ENCODE results near the gene ATP6V0E2. TPM values are rescaled to one million over a fixed set of nuclear protein-coding genes. Genes with fewer than 3 reads are reported as not detected.

The ATP6V0E2 gene
- total RNA-seq, 1 experiment from 2014 or later = 28.8 TPM

DNA sequence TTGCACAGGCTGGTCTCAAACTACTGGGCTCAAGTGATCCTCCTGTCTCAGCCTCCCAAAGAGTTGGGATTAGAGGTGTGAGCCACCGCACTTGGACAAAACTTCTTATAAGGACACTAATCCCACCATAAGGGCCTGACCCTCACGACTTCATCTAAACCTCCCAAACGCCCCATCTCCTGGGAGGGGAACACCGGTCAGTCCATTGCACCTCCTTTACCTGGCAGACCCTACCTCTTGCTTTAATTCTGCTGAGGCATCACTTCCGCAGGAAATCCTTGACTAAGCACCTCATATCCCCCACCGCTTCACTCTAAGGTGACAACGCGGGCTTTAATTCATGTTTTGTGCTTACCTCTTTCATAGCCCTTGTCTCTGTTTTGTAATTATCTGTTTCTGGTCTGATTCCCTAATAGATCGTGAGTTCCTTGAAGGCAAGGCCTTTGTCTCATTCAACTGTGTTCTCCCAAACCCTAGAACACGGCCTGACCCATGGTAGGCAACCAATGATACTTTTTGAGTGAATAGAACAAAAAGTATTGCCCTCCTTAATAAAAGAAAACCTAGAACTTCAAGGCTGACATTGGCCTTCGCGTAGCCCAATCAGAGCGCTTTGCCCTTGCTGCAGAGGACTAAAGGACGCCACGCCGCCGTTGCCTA, 36.1 kb upstream of the ATP6V0E2 start:
- peaks cover 6% of the 10 kb centered on the region for H3K4me1 Mint-ChIP-seq (ENCODE audit: low read depth, unreplicated experiment)
- peak overlapping the region; percentile 20 for H3K27ac Mint-ChIP-seq (ENCODE audit: unreplicated experiment)
- peaks cover 20% of the 10 kb centered on the region for H3K36me3 Mint-ChIP-seq (ENCODE audit: insufficient read depth, unreplicated experiment)
- TF ChIP-seq, protein P1, sequence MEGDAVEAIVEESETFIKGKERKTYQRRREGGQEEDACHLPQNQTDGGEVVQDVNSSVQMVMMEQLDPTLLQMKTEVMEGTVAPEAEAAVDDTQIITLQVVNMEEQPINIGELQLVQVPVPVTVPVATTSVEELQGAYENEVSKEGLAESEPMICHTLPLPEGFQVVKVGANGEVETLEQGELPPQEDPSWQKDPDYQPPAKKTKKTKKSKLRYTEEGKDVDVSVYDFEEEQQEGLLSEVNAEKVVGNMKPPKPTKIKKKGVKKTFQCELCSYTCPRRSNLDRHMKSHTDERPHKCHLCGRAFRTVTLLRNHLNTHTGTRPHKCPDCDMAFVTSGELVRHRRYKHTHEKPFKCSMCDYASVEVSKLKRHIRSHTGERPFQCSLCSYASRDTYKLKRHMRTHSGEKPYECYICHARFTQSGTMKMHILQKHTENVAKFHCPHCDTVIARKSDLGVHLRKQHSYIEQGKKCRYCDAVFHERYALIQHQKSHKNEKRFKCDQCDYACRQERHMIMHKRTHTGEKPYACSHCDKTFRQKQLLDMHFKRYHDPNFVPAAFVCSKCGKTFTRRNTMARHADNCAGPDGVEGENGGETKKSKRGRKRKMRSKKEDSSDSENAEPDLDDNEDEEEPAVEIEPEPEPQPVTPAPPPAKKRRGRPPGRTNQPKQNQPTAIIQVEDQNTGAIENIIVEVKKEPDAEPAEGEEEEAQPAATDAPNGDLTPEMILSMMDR (IDR thresholded peaks at IDR 0.05; ENCODE audit: unreplicated experiment) = no peak
- CTCF ChIA-PET = interaction anchor here (1.0 to 1.3 kb wide), 2 partner anchors 17 to 46 kb away, joined by 5 read pairs; no protein-coding TSS in a partner anchor
- intact Hi-C loops (cut with micrococcal nuclease; ENCODE audit: unreplicated experiment) = no loop called here
- no TSS peak for BruUV-seq (replicated peaks)
- DNase-seq = no peak
- peak overlapping the region; percentile 80 for H3K4me3 Mint-ChIP-seq (ENCODE audit: low read depth, unreplicated experiment)
- peaks cover 44% of the 10 kb centered on the region for H3K27me3 Mint-ChIP-seq (ENCODE audit: unreplicated experiment)
- H3K9me3 Mint-ChIP-seq (ENCODE audit: low read depth, unreplicated experiment) = no peaks in the 10 kb centered on the region

DNA sequence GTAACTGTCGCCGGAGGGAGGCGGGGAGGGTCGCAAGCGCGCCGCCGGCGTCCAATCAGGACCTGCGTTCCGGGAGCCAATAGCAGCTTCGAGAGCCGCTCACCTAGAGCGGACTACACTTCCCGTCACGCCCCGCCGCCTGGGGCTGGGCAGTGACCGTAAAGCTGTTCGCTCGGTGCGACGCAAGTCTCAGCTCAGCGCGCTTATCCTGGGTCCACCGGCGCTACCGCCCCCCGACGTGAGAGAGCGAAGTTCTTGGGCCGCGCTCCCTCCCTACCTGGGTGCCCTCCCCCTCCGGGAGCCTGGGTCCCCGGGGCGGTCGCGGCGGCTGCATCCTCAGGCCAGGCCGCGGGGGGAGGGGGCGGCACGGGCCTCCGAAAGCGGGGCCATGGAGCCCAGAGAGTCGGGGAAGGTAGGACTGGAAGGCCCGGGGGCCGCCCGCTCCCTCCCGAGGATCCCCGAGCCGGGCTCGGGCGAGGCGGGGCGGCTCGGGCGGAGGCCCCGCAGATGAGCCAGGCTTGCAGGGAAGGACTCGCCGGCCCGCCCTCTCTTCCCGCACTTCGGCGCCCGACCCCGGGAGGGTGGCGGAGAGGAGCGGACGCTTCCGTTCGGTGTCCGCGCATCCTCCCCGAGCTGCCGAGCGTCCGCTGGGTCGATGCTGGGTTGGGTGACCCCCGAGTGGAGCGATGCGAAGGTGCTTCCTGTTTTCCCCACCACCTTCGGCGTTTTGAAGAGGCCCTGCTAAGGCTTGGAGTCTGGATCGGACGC, 35.4 kb upstream of the ATP6V0E2 start, which contains the start of gene ZNF862:
Gene ZNF862 (plus strand): TSS at position 152 of the 768 bp plus-strand sequence. CDS start 237 bp downstream, at position 389.
- peak within 1 kb of the TSS; percentile 80 for H3K4me3 Mint-ChIP-seq (ENCODE audit: low read depth, unreplicated experiment)
- TF ChIP-seq, protein P1 (IDR thresholded peaks at IDR 0.05; ENCODE audit: unreplicated experiment) = no peak
- BruUV-seq (replicated peaks) = no TSS peak
- H3K36me3 Mint-ChIP-seq (ENCODE audit: insufficient read depth, unreplicated experiment) = peaks cover 20% of the 10 kb centered on the region
- H3K27ac Mint-ChIP-seq (ENCODE audit: unreplicated experiment) = peak within 1 kb of the TSS; percentile 20
- H3K4me1 Mint-ChIP-seq (ENCODE audit: low read depth, unreplicated experiment) = peaks cover 6% of the 10 kb centered on the region
- CTCF ChIA-PET = interaction anchor here (1.0 to 1.3 kb wide), 2 partner anchors 16 to 45 kb away, joined by 5 read pairs; no protein-coding TSS in a partner anchor
- DNase-seq = peak; percentile 96
- no peaks in the 10 kb centered on the region for H3K9me3 Mint-ChIP-seq (ENCODE audit: low read depth, unreplicated experiment)
- intact Hi-C loops (cut with micrococcal nuclease; ENCODE audit: unreplicated experiment) = no loop called here
- peaks cover 37% of the 10 kb centered on the region for H3K27me3 Mint-ChIP-seq (ENCODE audit: unreplicated experiment)

DNA sequence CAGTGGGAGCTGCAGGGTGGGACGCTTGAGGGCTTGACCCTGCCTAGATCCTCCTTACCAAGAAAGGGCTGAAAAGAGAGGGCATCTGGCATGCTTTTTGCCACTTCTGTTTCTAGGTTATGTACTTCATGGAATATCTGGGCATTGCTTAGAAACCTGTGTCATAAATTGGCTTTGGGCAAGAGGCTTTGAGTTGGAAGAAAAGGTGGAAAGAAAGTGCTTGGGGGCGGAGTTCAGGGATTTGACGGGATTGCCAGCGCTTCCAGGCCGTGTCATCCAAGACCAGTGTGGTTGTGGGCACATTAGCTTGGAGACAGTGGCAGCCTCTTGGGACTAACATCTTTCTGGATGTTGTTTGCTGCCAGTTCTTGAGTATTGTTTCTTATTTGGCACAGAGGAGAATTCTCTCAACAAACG, 34.8 kb upstream of the ATP6V0E2 start:
- CTCF ChIA-PET = interaction anchor here (1.3 kb wide), 1 partner anchor 44 kb away, joined by 5 read pairs; no protein-coding TSS in a partner anchor
- Mint-ChIP-seq H3K4me3 (ENCODE audit: low read depth, unreplicated experiment) (peak overlapping the region; percentile 80), H3K36me3 (ENCODE audit: insufficient read depth, unreplicated experiment) (peaks cover 20% of the 10 kb centered on the region), H3K27me3 (ENCODE audit: unreplicated experiment) (peaks cover 31% of the 10 kb centered on the region), H3K9me3 (ENCODE audit: low read depth, unreplicated experiment) (no peaks in the 10 kb centered on the region), H3K27ac (ENCODE audit: unreplicated experiment) (no peak overlapping the region), H3K4me1 (ENCODE audit: low read depth, unreplicated experiment) (peaks cover 6% of the 10 kb centered on the region)
- no TSS peak for BruUV-seq (replicated peaks)
- no peak for DNase-seq
- intact Hi-C loops (cut with micrococcal nuclease; ENCODE audit: unreplicated experiment) = no loop called here
- TF ChIP-seq, protein P1 (IDR thresholded peaks at IDR 0.05; ENCODE audit: unreplicated experiment) = no peak

DNA sequence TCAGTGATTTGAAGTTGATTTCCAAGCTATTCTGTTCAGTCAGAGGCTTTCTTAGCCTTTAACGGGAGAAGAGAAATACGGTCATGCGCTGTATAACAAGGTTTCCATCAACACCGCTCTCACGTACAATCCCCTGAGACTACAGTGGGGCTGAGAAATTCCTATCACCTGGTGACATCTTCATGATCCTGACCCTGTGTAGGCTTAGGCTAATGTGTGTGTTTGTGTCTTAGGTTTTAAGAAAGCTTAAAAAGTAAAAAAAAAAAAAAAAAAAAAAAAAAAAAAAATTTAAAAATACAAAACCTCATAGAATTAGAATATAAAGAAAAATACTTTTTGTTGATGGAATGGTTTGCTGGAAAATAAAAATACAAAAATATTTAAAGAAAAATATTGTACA, 33.8 kb upstream of the ATP6V0E2 start:
- no peak overlapping the region for H3K4me3 Mint-ChIP-seq (ENCODE audit: low read depth, unreplicated experiment)
- peaks cover 6% of the 10 kb centered on the region for H3K4me1 Mint-ChIP-seq (ENCODE audit: low read depth, unreplicated experiment)
- BruUV-seq (replicated peaks) = no TSS peak
- H3K9me3 Mint-ChIP-seq (ENCODE audit: low read depth, unreplicated experiment) = no peaks in the 10 kb centered on the region
- intact Hi-C loops (cut with micrococcal nuclease; ENCODE audit: unreplicated experiment) = no loop called here
- no peak for DNase-seq
- TF ChIP-seq, protein P1 (IDR thresholded peaks at IDR 0.05; ENCODE audit: unreplicated experiment) = no peak
- H3K27me3 Mint-ChIP-seq (ENCODE audit: unreplicated experiment) = peaks cover 22% of the 10 kb centered on the region
- CTCF ChIA-PET = interaction anchor here (0.6 to 0.9 kb wide), 2 partner anchors 195 to 1038 kb away, joined by 3 to 4 read pairs; no protein-coding TSS in a partner anchor
- peaks cover 20% of the 10 kb centered on the region for H3K36me3 Mint-ChIP-seq (ENCODE audit: insufficient read depth, unreplicated experiment)
- no peak overlapping the region for H3K27ac Mint-ChIP-seq (ENCODE audit: unreplicated experiment)

Data from Calu3 (cell line).